ENCODE measurements around the gene LPAR6.

- TF ChIP-seq CTCF (IDR thresholded peaks at IDR 0.05; ENCODE audit: insufficient read depth, low read length, poor library complexity, severe bottlenecking), result no peak
- no peak for TF ChIP-seq EZH2phosphoT487 (conservative IDR thresholded peaks at IDR 0.05; ENCODE audit: low read length)
Measured at GRCh38 chr13:48437371-48437770, 24.5 kb upstream of the LPAR6 start.

Data from SU-DHL-6 (cell line).